ENCODE results near the gene TLR7.

TLR7 gene

GRCh38 chrX:12891915-12892506 is 25.1 kb downstream of the TLR7 start:
- DNase-seq: no peak

- no peak for DNase-seq
Observed at GRCh38 chrX:12892716-12893115, 25.8 kb downstream of the TLR7 start.

- no peak for DNase-seq
Observed at GRCh38 chrX:12894074-12895030, 27.5 kb downstream of the TLR7 start.

GRCh38 chrX:12895866-12896265 is 29.0 kb downstream of the TLR7 start:
- DNase-seq: no peak

GRCh38 chrX:12896935-12897334 is 30.1 kb downstream of the TLR7 start:
- DNase-seq: no peak

- no peak for DNase-seq
Observed at GRCh38 chrX:12898073-12898472, 31.2 kb downstream of the TLR7 start.

- no peak for DNase-seq
Observed at GRCh38 chrX:12899506-12899905, 32.6 kb downstream of the TLR7 start.

- DNase-seq: peak in 1 of 2 experiments; percentile 16
Observed at GRCh38 chrX:12901486-12901885, 34.6 kb downstream of the TLR7 start.

GRCh38 chrX:12903646-12904045 is 36.8 kb downstream of the TLR7 start:
- no peak for DNase-seq

GRCh38 chrX:12906046-12906761 is 39.3 kb downstream of the TLR7 start, which contains the start of gene TLR8:
TLR8 (plus strand) TSS chrX:12906620; CDS start chrX:12906707, 87 bp downstream.
- no peak for DNase-seq

GRCh38 chrX:12910423-12911121 is 43.7 kb downstream of the TLR7 start:
- no peak for DNase-seq

- no peak for DNase-seq
Observed at GRCh38 chrX:12911122-12911470, 44.2 kb downstream of the TLR7 start.

GRCh38 chrX:12912791-12913482 is 46.1 kb downstream of the TLR7 start:
- no peak for DNase-seq

- DNase-seq: no peak
Observed at GRCh38 chrX:12917753-12918152, 50.9 kb downstream of the TLR7 start.

GRCh38 chrX:12919051-12919450 is 52.2 kb downstream of the TLR7 start:
- DNase-seq: no peak

GRCh38 chrX:12919620-12920019 is 52.7 kb downstream of the TLR7 start:
- no peak for DNase-seq

- no peak for DNase-seq
Observed at GRCh38 chrX:12920990-12921389, 54.1 kb downstream of the TLR7 start.

- no peak for DNase-seq
Observed at GRCh38 chrX:12921886-12922598, 55.2 kb downstream of the TLR7 start.

GRCh38 chrX:12922599-12922919 is 55.7 kb downstream of the TLR7 start:
- DNase-seq: no peak

- DNase-seq: no peak
Observed at GRCh38 chrX:12929701-12930100, 62.8 kb downstream of the TLR7 start.

- no peak for DNase-seq
Observed at GRCh38 chrX:12930150-12930549, 63.3 kb downstream of the TLR7 start.

- DNase-seq: no peak
Observed at GRCh38 chrX:12932244-12932643, 65.4 kb downstream of the TLR7 start.

All from SW 1271 (cell line).